ENCODE measurements around the gene ALG3. TPM values are rescaled to one million over a fixed set of nuclear protein-coding genes. Genes with fewer than 3 reads are reported as not detected.

ALG3 gene
- total RNA-seq, 2 donors from 2014 or later = 25.1 to 78.9 TPM

DNA sequence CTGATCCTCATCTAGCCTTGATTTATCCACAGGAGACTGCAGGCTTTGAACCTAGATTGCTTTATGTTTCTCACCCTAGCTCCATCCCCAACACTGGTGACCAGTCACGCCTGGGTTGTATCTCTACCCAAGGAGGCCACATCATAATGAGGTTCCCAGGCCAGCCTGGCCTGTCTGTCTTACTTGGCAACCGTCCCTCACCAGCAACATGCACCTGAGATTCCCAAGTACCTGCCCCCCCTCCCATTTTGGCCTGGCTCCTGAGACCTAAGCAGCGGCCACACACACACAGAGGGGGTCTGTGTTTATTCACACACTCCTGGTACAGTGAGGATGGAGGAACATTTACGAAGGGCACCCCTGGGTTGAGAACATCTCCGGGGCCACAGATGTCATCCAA is 10.2 kb upstream of the ALG3 start:
- no peak for DNase-seq
- Histone ChIP-seq H3K27me3 (peaks cover 42% of the 10 kb centered on the region), H3K4me1 (peaks cover 3% of the 10 kb centered on the region), H3K27ac (no peak overlapping the region), H3K4me3 (no peak overlapping the region), H3K9me3 (no peaks in the 10 kb centered on the region), H3K9ac (ENCODE audit: low read depth in 2 of 2, low read length in 2 of 2) (no peak overlapping the region), H3K36me3 (no peaks in the 10 kb centered on the region)
- TF ChIP-seq, protein P1, sequence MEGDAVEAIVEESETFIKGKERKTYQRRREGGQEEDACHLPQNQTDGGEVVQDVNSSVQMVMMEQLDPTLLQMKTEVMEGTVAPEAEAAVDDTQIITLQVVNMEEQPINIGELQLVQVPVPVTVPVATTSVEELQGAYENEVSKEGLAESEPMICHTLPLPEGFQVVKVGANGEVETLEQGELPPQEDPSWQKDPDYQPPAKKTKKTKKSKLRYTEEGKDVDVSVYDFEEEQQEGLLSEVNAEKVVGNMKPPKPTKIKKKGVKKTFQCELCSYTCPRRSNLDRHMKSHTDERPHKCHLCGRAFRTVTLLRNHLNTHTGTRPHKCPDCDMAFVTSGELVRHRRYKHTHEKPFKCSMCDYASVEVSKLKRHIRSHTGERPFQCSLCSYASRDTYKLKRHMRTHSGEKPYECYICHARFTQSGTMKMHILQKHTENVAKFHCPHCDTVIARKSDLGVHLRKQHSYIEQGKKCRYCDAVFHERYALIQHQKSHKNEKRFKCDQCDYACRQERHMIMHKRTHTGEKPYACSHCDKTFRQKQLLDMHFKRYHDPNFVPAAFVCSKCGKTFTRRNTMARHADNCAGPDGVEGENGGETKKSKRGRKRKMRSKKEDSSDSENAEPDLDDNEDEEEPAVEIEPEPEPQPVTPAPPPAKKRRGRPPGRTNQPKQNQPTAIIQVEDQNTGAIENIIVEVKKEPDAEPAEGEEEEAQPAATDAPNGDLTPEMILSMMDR (IDR thresholded peaks at IDR 0.05) = no peak
- intact Hi-C loops (cut with DNase I) = no loop called here

DNA sequence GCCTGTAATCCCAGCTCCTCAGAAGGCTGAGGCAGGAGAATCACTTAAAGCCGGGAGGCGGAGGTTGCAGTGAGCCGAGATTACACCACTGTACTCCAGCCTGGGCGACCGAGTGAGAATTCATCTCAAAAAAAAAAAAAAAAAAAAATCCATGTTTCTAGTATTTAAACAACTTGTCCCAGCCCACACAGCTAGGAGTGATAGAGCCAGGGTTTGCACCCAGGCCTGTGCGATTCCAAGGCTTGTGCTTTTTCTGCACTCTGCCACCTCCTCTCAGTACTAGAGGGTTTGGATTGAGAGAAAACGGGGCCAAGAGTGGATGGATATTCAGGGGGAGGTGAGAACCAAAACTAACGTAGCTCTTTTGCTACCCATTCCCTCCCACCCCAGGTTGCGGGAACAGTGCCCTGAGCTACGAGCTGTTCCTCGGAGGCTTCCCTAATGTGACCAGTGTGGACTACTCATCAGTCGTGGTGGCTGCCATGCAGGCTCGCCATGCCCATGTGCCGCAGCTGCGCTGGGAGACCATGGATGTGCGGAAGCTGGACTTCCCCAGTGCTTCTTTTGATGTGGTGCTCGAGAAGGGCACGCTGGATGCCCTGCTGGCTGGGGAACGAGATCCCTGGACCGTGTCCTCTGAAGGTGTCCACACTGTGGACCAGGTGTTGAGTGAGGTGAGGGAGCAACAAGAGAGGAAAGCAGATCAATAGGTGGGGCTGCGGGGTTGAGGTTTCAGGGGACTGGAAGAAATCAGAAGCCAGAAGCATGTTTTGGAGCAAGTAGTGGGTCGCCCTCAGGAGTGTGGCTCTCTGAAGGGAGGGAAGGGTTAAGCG is 8.5 kb upstream of the ALG3 start:
- Histone ChIP-seq H3K4me1 (peaks cover 3% of the 10 kb centered on the region), H3K27me3 (peaks cover 31% of the 10 kb centered on the region), H3K9me3 (no peaks in the 10 kb centered on the region), H3K9ac (ENCODE audit: low read depth in 2 of 2, low read length in 2 of 2) (no peak overlapping the region), H3K36me3 (no peaks in the 10 kb centered on the region), H3K27ac (no peak overlapping the region), H3K4me3 (no peak overlapping the region)
- TF ChIP-seq, protein P1 (IDR thresholded peaks at IDR 0.05) = no peak
- DNase-seq = no peak
- intact Hi-C loops (cut with DNase I) = no loop called here

DNA sequence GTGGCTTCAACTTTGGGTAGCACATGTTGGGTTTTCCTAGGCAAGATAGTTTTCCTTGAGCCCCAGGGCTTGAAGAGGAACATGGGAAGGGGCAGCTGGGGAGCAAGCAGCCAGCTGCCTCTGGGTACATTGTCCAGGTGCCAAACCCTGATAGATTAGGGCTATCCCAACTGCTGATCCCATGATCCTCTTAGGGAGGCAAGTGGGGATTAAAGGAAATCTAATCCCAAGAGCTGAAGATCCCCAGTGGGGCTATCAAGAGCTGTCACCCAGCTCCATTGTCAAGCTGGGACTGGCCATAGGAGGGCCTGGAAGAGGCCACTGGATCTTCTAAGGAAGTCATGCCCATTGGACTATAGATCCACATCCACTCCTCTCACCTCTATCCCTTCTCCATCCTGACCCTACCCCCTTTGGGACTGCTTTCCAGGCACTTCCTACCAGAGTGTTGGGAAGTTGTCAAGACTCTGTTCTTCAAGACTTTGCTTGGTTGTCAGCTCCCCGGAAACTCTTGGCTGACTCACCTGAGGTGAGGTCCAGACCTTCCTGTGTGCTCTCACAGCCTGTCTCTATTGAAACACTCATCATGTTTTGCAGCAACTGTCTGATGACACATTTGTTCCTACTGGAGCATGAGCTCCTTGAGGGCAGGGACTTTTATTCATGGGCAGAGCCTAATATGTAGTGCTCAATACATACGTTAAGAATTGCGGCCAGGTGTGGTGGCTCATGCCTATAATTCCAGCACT is 6.7 kb upstream of the ALG3 start:
- no peak for DNase-seq
- Histone ChIP-seq H3K4me3 (no peak overlapping the region), H3K27ac (no peak overlapping the region), H3K9ac (ENCODE audit: low read depth in 2 of 2, low read length in 2 of 2) (no peak overlapping the region), H3K27me3 (peaks cover 15% of the 10 kb centered on the region), H3K4me1 (no peaks in the 10 kb centered on the region), H3K36me3 (no peaks in the 10 kb centered on the region), H3K9me3 (no peaks in the 10 kb centered on the region)
- intact Hi-C loops (cut with DNase I) = no loop called here
- TF ChIP-seq, protein P1 (IDR thresholded peaks at IDR 0.05) = no peak

DNA sequence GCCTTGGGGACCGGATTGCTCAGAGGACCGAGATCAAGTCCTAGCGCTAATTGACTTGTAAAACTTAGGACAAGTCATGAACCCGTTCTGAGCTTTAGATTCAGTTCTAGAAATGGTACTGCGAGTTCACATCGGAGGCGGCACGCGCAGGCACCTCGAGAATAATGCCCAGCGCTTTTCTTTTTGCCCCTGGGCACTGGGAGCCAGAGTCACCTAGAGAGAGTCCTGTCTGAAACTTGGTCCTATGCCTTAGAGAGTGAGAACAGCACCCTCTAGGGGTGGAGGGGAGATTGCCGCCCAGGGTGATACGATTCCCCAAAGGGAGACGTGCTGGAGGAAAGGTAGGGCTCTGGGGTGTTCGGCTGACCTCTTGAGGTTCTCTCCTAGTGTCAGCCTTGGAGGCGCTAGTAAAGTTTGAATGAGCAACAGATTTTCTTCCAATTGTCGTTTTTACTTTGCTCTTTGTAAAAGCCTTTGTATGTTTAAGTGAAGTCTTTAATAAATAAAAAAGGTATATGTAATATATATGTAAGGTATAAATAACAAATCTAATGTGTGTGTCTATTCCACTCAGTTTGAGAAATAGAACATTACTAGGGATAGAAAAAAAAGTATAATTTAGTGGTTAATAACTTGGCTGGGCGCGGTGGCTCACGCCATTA is 1.5 kb upstream of the ALG3 start:
- DNase-seq = peak; percentile 97
- TF ChIP-seq, protein P1 (IDR thresholded peaks at IDR 0.05) = peak; percentile 93
- peaks cover 5% of the 10 kb centered on the region for H3K4me1 ChIP-seq
- H3K9ac ChIP-seq (ENCODE audit: low read depth in 2 of 2, low read length in 2 of 2) = peak overlapping the region; percentile 44 to 100
- H3K4me3 ChIP-seq = peak overlapping the region; percentile 96
- no peaks in the 10 kb centered on the region for H3K9me3 ChIP-seq
- intact Hi-C loops (cut with DNase I) = no loop called here
- H3K36me3 ChIP-seq = no peaks in the 10 kb centered on the region
- peak overlapping the region; percentile 85 for H3K27ac ChIP-seq
- H3K27me3 ChIP-seq = no peaks in the 10 kb centered on the region

DNA sequence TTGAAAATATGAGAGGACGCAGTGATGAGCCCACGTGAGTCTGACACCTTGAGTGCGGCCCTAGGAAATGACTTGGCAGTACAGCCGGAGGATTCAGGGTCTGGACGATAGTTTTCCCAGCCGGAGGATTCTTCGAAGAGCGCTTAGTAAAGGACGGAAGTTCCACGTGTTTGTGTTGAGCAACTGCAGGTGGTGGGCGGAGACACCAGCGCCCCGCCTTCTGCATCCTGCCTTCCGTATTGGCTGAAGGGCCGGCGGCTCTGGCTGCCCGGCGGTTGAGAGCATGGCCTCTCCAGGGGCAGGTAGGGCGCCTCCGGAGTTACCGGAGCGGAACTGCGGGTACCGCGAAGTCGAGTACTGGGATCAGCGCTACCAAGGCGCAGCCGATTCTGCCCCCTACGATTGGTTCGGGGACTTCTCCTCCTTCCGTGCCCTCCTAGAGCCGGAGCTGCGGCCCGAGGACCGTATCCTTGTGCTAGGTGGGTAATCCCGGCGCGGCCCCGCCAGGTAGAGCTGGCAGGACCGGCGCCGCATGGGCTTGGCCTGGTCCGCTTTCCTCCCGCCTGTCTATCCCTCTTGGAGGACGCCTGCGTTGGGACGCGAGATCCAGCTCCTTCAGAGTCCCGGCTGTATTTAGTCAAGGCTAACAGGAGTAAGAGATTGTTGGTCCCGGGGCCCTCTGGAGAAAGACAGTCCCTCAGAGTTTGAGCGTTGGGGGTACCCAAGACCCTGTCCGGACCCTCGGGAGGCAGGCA is 827 bp upstream of the ALG3 start, which contains the start of gene EEF1AKMT4:
Gene EEF1AKMT4, plus strand, starts transcription at position 261 of the 755 bp plus-strand sequence. Its CDS starts 23 bp downstream, at position 284.
- TF ChIP-seq, protein P1 (IDR thresholded peaks at IDR 0.05) = peak; percentile 49
- Histone ChIP-seq H3K9me3 (no peaks in the 10 kb centered on the region), H3K27ac (peak within 1 kb of the TSS; percentile 85), H3K36me3 (no peaks in the 10 kb centered on the region), H3K27me3 (no peaks in the 10 kb centered on the region), H3K9ac (ENCODE audit: low read depth in 2 of 2, low read length in 2 of 2) (peak within 1 kb of the TSS; percentile 75 to 100), H3K4me1 (peaks cover 5% of the 10 kb centered on the region), H3K4me3 (peak within 1 kb of the TSS; percentile 96)
- peak; percentile 97 for DNase-seq
- intact Hi-C loops (cut with DNase I) = no loop called here

All from colonic mucosa (tissue), 4 donors.